Measurements from ENCODE around the gene SMURF2. TPM values are rescaled to one million over a fixed set of nuclear protein-coding genes. Genes with fewer than 3 reads are reported as not detected.
A peak's percentile ranks its signal among the peaks of the same experiment; 100 is the strongest.

Gene SMURF2
- total and polyA plus RNA-seq, 9 of the 15 experiments (the other 6 are each of a cell fraction or from before 2014, with no cell fraction given) = 3.8 to 22.0 (median 14.8) TPM

- no peak for TF ChIP-seq FUS (optimal IDR thresholded peaks at IDR 0.05; ENCODE audit: low read depth, low read length)
- no peak for TF ChIP-seq DDX20 (tag; IDR thresholded peaks at IDR 0.05; ENCODE audit: low read depth)
- TF ChIP-seq ELF1 (tag; IDR thresholded peaks at IDR 0.05) = peak; percentile 88
- TF ChIP-seq CEBPG (CRISPR knock-in tag; IDR thresholded peaks at IDR 0.05) = no peak
- no peak for TF ChIP-seq CEBPG (tag; conservative IDR thresholded peaks at IDR 0.05 in 1 of 2, IDR thresholded peaks at IDR 0.05 in 1 of 2)
- no peak for TF ChIP-seq TGIF2 (CRISPR knock-in tag; IDR thresholded peaks at IDR 0.05)
- no peak for TF ChIP-seq RBM22 (IDR thresholded peaks at IDR 0.05; ENCODE audit: low read depth, low read length, poor library complexity, severe bottlenecking)
- TF ChIP-seq FOXK2 (conservative IDR thresholded peaks at IDR 0.05 in 1 of 2, IDR thresholded peaks at IDR 0.05 in 1 of 2; ENCODE audit: low read depth in 2 of 2) = peak; percentile 53 to 58; a peak in 3 of 4 replicates
- peak in 1 of 2 experiments; percentile 71; a peak in 1 of 4 replicates for TF ChIP-seq FOXA3 (CRISPR knock-in tag; conservative IDR thresholded peaks at IDR 0.05 in 1 of 2, IDR thresholded peaks at IDR 0.05 in 1 of 2)
- TF ChIP-seq POLR2H (tag; IDR thresholded peaks at IDR 0.05; ENCODE audit: low read depth) = no peak; the same call in none of the 2 replicates
- TF ChIP-seq TEAD2 (tag; IDR thresholded peaks at IDR 0.05) = no peak
- 0 out of 2 replicates have a peak, but pooled peaks have one; percentile 10 for TF ChIP-seq ZBTB12 (CRISPR knock-in tag; IDR thresholded peaks at IDR 0.05)
- no peak for TF ChIP-seq ZNF398 (CRISPR knock-in tag; IDR thresholded peaks at IDR 0.05)
- TF ChIP-seq PML (IDR thresholded peaks at IDR 0.05; ENCODE audit: low read length) = no peak; the same call in 1 of the 2 replicates
- TF ChIP-seq TAF1 (IDR thresholded peaks at IDR 0.05; ENCODE audit: control insufficient read depth, extremely low read depth, insufficient read depth, low read length, severe bottlenecking) = peak; percentile 82
- no peak for TF ChIP-seq PHB2 (IDR thresholded peaks at IDR 0.05; ENCODE audit: low read depth)
- TF ChIP-seq MITF (IDR thresholded peaks at IDR 0.05) = no peak
- TF ChIP-seq ZNF512 (tag; IDR thresholded peaks at IDR 0.05) = no peak
- no peak for TF ChIP-seq ATF2 (CRISPR knock-in tag; IDR thresholded peaks at IDR 0.05)
- TF ChIP-seq ZNF175 (CRISPR knock-in tag; IDR thresholded peaks at IDR 0.05; ENCODE audit: low read depth) = 0 out of 2 replicates have a peak, but pooled peaks have one; percentile 30
Observed at GRCh38 chr17:64599187-64599676, 62.9 kb downstream of the SMURF2 start (continued).

All from K562 (cell line).